Retinal pigment epithelial cell (primary cell): Measurements from ENCODE around the gene MUC22.

Experiments
- DNase-seq: peaks from one replicate; pipeline ENCODE4 v3.0.0-alpha.2; 2010; ENCODE audit warnings: low read depth
- H3K4me3 ChIP-seq: 2 replicates; pipeline ENCODE4 v1.5.1; 2011; ENCODE audit warnings: mild to moderate bottlenecking, low read length, control low read depth, moderate library complexity
- TF ChIP-seq, protein P1 (sequence below): conservative IDR thresholded peaks from 2 replicates; pipeline ENCODE4 v1.5.1; 2011; ENCODE audit warnings: low read depth, low read length, control low read depth, inconsistent platforms

Gene MUC22

DNA sequence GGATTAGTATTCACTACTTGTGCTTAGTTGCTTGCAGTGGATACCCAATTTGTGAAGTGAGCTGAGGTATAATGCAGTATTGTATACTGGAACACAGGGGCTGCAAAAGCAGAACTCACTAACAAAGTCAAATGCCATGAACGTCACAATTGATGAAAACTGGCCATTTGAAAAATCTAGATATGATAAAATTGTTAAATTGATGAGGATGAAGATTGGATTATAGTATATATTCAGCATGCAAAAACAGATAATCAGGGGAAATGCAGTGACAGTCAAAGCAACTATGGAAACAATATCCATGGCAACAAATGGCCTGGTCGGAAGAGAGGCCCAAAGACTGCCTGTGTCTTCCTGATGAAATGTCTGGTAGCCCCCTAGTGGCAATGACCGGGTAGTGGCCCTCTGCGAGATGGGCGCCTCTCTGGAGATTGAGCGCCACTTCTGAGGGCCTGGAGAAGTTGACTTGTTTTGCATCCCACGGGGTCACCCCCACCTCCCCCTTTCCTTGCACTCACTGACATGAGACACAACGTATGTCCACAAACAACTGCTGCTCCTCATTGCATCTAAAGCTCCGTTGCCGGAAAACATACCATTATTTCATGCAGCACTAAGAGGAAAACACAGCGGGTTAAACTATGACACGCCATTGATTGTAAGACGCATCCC lies 58.5 kb downstream of the MUC22 start:
- DNase-seq = no peak
- TF ChIP-seq, protein P1, sequence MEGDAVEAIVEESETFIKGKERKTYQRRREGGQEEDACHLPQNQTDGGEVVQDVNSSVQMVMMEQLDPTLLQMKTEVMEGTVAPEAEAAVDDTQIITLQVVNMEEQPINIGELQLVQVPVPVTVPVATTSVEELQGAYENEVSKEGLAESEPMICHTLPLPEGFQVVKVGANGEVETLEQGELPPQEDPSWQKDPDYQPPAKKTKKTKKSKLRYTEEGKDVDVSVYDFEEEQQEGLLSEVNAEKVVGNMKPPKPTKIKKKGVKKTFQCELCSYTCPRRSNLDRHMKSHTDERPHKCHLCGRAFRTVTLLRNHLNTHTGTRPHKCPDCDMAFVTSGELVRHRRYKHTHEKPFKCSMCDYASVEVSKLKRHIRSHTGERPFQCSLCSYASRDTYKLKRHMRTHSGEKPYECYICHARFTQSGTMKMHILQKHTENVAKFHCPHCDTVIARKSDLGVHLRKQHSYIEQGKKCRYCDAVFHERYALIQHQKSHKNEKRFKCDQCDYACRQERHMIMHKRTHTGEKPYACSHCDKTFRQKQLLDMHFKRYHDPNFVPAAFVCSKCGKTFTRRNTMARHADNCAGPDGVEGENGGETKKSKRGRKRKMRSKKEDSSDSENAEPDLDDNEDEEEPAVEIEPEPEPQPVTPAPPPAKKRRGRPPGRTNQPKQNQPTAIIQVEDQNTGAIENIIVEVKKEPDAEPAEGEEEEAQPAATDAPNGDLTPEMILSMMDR = peak; percentile 92
- H3K4me3 ChIP-seq = no peak overlapping the region

DNA sequence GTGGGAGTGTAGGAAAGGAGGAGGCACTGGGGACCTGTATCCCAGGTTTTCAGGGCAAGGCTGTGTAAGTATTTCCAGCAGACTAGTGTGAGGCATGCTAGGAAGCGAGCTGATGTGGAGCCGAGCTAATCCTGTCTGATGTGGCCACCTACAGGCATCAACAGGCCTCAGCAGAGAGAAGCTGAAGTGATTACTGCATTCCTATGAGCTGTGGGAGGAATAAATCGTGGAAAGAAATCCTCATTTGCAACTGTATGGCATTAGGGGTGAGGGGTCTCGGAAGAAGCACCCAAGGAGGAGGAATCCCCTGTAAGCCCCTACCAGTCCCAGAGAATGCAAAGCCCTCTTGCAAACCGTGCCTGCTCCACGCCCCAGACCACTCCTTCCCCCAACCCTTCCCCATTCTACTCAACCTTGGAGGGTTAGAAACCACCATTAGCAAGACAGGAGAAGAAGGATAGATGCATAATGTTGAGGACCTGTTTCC lies 60.5 kb downstream of the MUC22 start:
- TF ChIP-seq, protein P1 = peak; percentile 87

DNA sequence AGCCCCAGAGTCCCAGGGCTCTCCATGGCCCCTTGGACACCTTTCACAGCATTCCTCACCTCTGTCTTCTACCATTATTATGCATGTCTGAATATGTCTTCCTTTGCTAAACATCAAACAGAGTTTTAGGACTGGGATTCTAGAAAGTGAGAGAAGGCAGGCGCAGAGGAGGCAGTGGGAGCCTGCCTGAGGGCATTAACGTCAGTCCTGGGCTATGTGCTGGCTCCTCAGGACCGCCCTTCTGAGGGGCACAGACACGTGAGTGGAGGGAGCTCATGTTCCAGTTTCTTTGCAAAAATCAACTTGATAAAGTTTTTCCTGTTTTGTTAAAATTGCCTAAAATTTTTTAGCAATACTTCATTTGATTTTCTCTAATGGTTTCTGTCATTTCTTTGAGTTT lies 64.1 kb downstream of the MUC22 start:
- TF ChIP-seq, protein P1 = no peak
- no peak overlapping the region for H3K4me3 ChIP-seq
- no peak for DNase-seq

More for the DNA sequence above, 60.5 kb downstream of the MUC22 start:
- DNase-seq = peak; percentile 69
- no peak overlapping the region for H3K4me3 ChIP-seq

DNA sequence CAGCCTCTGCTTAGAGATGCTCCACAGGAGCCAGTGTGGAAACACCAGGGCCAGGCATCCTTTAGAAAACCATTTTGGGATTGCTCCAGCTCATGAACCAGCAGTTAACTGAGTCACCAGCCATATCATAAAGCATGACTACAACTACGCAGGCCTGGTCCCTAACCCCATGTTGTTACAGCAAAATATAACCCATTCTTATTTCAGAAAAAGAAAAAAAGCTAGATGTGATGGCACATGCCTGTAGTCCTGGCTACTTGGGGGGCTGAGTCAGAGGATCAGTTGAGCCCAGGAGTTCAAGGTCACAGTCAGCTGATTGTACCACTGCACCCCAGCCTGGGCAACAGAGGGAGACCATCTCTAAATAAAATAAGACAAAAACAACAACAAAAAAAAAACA lies 65.3 kb downstream of the MUC22 start:
- TF ChIP-seq, protein P1 = no peak
- DNase-seq = no peak
- H3K4me3 ChIP-seq = no peak overlapping the region

DNA sequence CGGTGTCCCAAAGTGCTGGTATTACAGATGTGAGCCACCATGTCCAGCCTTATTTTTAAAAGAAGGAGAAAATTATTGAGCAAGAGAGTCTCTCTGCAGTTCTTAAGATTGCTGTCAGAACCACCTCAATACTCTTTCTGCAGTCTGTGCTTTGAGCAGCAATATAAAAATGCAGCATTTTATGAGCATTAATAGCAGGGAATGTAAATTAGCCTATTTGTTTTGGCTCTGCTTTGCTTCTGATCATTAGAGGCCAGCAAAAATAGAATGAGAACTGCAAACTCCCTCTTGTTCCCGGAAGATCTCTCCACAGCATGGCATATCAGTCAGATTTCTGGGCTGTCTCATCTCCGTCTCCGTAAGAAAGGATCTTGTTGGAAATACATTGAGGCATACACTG lies 66.3 kb downstream of the MUC22 start:
- H3K4me3 ChIP-seq = no peak overlapping the region
- TF ChIP-seq, protein P1 = no peak
- no peak for DNase-seq

DNA sequence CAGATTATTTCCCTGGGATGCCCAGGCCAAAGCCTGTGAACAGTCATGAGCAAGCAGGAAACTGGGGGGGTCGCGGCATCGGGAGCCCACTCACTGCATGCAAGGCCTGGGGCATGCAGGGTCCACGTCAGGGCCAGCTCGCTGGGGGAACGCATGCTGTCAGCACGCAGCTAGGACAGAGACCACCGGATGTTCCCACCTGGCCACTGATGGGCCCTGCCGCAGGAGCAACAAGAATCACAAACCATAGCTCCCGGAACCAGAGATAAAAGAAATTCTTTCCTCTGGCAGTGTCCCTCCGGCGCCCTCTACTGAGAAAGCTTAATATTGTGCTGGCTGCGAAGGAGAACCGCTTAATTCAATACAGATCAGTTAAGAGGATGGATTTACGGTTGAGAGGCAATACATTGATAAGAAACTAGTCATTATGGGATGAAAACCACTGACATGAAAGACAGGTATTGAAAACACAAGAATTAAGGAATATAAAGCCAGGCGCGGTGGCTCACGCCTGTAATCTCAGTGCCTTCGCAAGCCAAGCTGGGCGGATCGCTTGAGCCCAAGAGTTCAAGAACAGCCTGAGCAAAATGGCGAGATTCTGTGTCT lies 69.5 kb downstream of the MUC22 start:
- H3K4me3 ChIP-seq = no peak overlapping the region
- no peak for DNase-seq
- TF ChIP-seq, protein P1 = peak; percentile 88

DNA sequence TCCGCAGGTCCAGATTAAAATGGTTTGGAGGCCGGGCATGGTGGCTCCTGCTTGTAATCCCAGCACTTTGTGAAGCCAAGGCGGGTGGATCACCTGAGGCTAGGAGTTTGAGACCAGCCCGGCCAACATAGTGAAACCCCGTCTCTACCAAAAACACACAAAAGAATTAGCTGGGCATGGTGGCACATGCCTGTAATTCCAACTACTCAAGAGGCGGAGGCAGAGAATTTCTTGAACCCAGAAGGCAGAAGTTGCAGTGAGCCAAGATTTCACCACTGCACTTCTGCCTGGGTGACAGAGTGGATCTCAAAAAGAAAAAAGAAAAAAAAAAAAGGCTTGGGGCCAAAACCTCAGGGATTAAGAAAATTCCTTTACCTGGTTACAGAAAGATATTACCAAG lies 71.6 kb downstream of the MUC22 start:
- TF ChIP-seq, protein P1 = no peak
- H3K4me3 ChIP-seq = no peak overlapping the region
- DNase-seq = no peak
